HEK293 (cell line): Measurements from ENCODE around the gene CHKA.

ENCODE experiments used
- CTCF ChIA-PET: fragments of 350-600 bp; formaldehyde crosslinking; extraction: SDS; loops from one replicate; lab custom pipeline; 2021; ENCODE audit warnings: antibody characterized with exemption; lab: Yijun Ruan, JAX
- POLR2A ChIA-PET: fragments of 300-600 bp; formaldehyde crosslinking; extraction: SDS; loops from one replicate; lab custom pipeline; 2020; ENCODE audit warnings: antibody characterized with exemption, inconsistent platforms; lab: Yijun Ruan, JAX
- H3K27ac ChIP-seq: fragments of 200-500 bp; sonication (Bioruptor generic); 2 replicates; pipeline ENCODE4 v1.5.1; 2014; ENCODE audit warnings: low read depth, low read length, control low read depth, inconsistent platforms; ENCODE audit errors: extremely low read depth
- H3K36me3 ChIP-seq, 2 experiments: fragments of 200-500 bp in 1 of 2; sonication (Bioruptor generic) in 1 of 2; 1 replicate in 1 of 2; 2 replicates in 1 of 2; pipeline ENCODE4 v1.5.1; 2014 to 2017; ENCODE audit warnings: inconsistent platforms in 2 of 2, low read length in 2 of 2; ENCODE audit not compliant: control insufficient read depth in 2 of 2, insufficient read depth in 1 of 2
- H3K4me1 ChIP-seq: fragments of 200-500 bp; sonication (Bioruptor generic); 2 replicates; pipeline ENCODE4 v1.5.1; 2014; ENCODE audit warnings: mild to moderate bottlenecking, low read length, inconsistent platforms; ENCODE audit not compliant: control insufficient read depth, insufficient read depth
- H3K4me3 ChIP-seq: 2 replicates; pipeline ENCODE4 v1.5.1; 2011; ENCODE audit warnings: low read depth, mild to moderate bottlenecking, control low read depth, low read length, moderate library complexity
- H3K9me3 ChIP-seq: fragments of 200-500 bp; sonication (Bioruptor generic); 2 replicates; pipeline ENCODE4 v1.5.1; 2014; ENCODE audit warnings: low read depth, low read length, inconsistent platforms; ENCODE audit not compliant: control insufficient read depth, insufficient read depth
- GLIS1 ChIP-seq: fragments of 450-650 bp; formaldehyde crosslinking; IDR thresholded peaks from 2 replicates; pipeline ENCODE4 v1.5.1; 2016; ENCODE audit warnings: missing biosample characterization, missing genetic modification characterization
- PRDM1 ChIP-seq: fragments of 450-650 bp; formaldehyde crosslinking; IDR thresholded peaks from 2 replicates; pipeline ENCODE4; 2016; ENCODE audit warnings: missing biosample characterization, missing genetic modification characterization
- SP7 ChIP-seq: fragments of 450-650 bp; formaldehyde crosslinking; IDR thresholded peaks from 2 replicates; pipeline ENCODE4 v1.5.1; 2016; ENCODE audit warnings: missing biosample characterization, missing genetic modification characterization
- ZBTB20 ChIP-seq: fragments of 450-650 bp; formaldehyde crosslinking; IDR thresholded peaks from 2 replicates; pipeline ENCODE4 v1.5.1; 2016; ENCODE audit warnings: missing biosample characterization, missing genetic modification characterization
- ZFP3 ChIP-seq: fragments of 450-650 bp; formaldehyde crosslinking; IDR thresholded peaks from 2 replicates; pipeline ENCODE4 v1.5.1; 2016; ENCODE audit warnings: low read depth, missing biosample characterization, missing genetic modification characterization
- ZNF133 ChIP-seq: fragments of 450-650 bp; formaldehyde crosslinking; IDR thresholded peaks from 2 replicates; pipeline ENCODE4 v1.5.1; 2016; ENCODE audit warnings: missing biosample characterization, missing genetic modification characterization
- ZNF155 ChIP-seq: fragments of 450-650 bp; formaldehyde crosslinking; IDR thresholded peaks from 2 replicates; pipeline ENCODE4 v1.5.1; 2016; ENCODE audit warnings: missing biosample characterization, missing genetic modification characterization
- ZNF654 ChIP-seq: fragments of 450-650 bp; formaldehyde crosslinking; IDR thresholded peaks from 2 replicates; pipeline ENCODE4 v1.5.1; 2016; ENCODE audit warnings: low read depth, missing biosample characterization, missing genetic modification characterization
- ZNF768 ChIP-seq: fragments of 450-650 bp; formaldehyde crosslinking; IDR thresholded peaks from 2 replicates; pipeline ENCODE4 v1.5.1; 2018; ENCODE audit warnings: missing biosample characterization, mild to moderate bottlenecking, missing genetic modification characterization
- ZNF777 ChIP-seq: fragments of 450-650 bp; formaldehyde crosslinking; IDR thresholded peaks from 2 replicates; pipeline ENCODE4 v1.5.1; 2017; ENCODE audit warnings: missing biosample characterization, missing genetic modification characterization, borderline replicate concordance
- TF ChIP-seq, protein P1 (sequence below): fragments of 450-650 bp; formaldehyde crosslinking; IDR thresholded peaks from 2 replicates; pipeline ENCODE4 v1.5.1; 2017; ENCODE audit warnings: missing biosample characterization, missing genetic modification characterization
- TF ChIP-seq, protein P2 (sequence below): fragments of 450-650 bp; formaldehyde crosslinking; IDR thresholded peaks from 2 replicates; pipeline ENCODE4 v1.5.1; 2017; ENCODE audit warnings: missing biosample characterization, missing genetic modification characterization

Gene CHKA

DNA sequence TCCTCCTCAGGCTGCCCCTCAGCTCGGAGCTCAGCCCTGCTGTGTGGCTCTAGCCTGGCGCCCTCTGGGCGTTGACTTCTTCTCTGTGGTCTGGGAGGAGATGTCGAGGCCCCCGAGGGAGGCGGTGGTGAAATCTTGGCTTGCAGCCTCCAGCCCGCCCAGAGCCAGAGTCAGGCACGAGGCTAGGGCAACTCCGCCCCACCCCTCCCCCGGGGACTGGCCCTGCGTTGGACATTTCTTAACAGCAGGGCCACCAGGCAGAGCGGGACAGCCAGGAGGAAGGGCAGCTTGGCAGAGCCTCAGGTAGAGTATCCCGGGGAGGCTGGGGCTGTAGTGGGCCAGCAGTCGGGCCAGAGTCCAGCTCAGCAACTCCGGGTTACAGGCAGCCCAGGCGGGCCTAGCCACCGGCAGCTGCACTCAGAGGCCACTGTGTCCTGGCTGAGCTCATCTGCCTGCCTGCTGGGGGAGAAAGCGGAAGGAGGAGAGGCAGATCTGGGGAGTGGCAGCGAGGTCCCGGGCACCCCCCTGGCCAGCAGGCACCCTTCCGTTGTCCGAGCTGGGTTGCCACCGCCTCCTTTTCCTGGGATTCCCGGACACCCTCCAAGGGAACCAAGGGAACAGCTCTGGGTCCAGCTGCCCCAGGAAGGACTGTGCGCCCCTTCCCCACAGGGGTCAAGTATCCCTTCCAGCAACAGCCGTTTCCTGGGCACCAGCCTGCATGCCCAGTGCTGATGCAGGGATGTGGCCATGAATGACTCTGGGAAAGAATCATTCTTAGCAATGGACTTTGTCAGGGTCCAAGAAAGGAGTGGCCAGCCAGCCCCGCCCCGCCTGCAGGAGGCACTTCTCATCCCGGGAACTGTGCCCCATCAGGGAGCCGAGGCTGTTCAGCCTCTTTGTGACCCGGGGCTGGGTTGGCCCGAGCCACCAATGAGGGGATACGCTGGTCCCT, 110.8 kb downstream of the CHKA start, which contains the start of gene ALDH3B1 (continued):
- TF ChIP-seq, protein P1, sequence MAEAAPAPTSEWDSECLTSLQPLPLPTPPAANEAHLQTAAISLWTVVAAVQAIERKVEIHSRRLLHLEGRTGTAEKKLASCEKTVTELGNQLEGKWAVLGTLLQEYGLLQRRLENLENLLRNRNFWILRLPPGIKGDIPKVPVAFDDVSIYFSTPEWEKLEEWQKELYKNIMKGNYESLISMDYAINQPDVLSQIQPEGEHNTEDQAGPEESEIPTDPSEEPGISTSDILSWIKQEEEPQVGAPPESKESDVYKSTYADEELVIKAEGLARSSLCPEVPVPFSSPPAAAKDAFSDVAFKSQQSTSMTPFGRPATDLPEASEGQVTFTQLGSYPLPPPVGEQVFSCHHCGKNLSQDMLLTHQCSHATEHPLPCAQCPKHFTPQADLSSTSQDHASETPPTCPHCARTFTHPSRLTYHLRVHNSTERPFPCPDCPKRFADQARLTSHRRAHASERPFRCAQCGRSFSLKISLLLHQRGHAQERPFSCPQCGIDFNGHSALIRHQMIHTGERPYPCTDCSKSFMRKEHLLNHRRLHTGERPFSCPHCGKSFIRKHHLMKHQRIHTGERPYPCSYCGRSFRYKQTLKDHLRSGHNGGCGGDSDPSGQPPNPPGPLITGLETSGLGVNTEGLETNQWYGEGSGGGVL (tag by site-specific recombination) = no peak
- TF ChIP-seq GLIS1 (peak; percentile 74), ZNF777 (tag by site-specific recombination) (no peak), ZNF133 (no peak)
- TF ChIP-seq, protein P2, sequence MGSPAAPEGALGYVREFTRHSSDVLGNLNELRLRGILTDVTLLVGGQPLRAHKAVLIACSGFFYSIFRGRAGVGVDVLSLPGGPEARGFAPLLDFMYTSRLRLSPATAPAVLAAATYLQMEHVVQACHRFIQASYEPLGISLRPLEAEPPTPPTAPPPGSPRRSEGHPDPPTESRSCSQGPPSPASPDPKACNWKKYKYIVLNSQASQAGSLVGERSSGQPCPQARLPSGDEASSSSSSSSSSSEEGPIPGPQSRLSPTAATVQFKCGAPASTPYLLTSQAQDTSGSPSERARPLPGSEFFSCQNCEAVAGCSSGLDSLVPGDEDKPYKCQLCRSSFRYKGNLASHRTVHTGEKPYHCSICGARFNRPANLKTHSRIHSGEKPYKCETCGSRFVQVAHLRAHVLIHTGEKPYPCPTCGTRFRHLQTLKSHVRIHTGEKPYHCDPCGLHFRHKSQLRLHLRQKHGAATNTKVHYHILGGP (tag by site-specific recombination) = no peak
- TF ChIP-seq, all 188 proteins: peak for 14

DNA sequence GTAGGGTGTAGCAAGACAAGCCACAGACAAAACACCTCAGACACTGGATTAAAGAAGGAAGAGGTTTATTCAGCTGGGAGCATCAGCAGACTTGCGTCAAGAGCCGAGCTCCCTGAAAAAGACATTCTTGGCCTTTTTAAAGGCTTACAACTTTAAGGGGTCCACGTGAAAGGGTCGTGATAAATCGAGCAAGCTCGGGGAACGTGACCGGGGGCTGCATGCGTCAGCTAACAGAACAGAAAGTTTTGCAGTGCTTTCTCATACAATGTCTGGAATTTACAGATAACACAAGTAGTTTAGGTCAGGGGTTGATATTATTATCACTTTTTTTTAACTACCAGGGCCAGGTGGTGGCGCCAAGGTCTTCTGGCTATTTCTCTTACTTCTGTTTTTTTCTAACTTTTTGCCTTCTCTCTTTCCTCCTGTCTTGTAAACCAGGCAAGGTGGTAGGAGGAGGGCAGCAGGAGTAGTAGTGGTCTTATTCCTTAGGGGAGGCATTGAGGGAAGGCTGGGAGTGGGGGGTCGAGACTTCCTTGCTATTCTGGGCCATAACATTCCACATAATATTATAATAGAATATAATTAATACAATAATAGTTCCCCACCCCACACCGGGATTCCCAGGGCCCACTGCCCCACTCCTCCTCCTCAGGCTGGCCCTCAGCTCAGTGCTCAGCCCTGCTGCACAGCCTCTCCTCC, 111.6 kb downstream of the CHKA start:
- H3K4me3 ChIP-seq = no peak overlapping the region
- POLR2A ChIA-PET = interaction anchor here (0.6 to 2.1 kb wide), 7 partner anchors 12 to 193 kb away, joined by 3 to 9 read pairs (median 4); partner anchors contain the start of genes NDUFS8 and TCIRG1
- H3K9me3 ChIP-seq = no peaks in the 10 kb centered on the region
- H3K36me3 ChIP-seq = no peaks in the 10 kb centered on the region
- H3K4me1 ChIP-seq = no peaks in the 10 kb centered on the region
- TF ChIP-seq SP7 (tag by site-specific recombination) (no peak), ZNF155 (no peak), PRDM1 (tag by site-specific recombination) (0 out of 2 replicates have a peak, but pooled peaks have one; percentile 17), ZNF654 (tag by site-specific recombination) (peak; percentile 49), ZFP3 (tag by site-specific recombination) (no peak)
- CTCF ChIA-PET = interaction anchor here (0.8 to 1.9 kb wide), 7 partner anchors 12 to 199 kb away, joined by 3 to 7 read pairs (median 4); no protein-coding TSS in a partner anchor
- no peak overlapping the region for H3K27ac ChIP-seq

DNA sequence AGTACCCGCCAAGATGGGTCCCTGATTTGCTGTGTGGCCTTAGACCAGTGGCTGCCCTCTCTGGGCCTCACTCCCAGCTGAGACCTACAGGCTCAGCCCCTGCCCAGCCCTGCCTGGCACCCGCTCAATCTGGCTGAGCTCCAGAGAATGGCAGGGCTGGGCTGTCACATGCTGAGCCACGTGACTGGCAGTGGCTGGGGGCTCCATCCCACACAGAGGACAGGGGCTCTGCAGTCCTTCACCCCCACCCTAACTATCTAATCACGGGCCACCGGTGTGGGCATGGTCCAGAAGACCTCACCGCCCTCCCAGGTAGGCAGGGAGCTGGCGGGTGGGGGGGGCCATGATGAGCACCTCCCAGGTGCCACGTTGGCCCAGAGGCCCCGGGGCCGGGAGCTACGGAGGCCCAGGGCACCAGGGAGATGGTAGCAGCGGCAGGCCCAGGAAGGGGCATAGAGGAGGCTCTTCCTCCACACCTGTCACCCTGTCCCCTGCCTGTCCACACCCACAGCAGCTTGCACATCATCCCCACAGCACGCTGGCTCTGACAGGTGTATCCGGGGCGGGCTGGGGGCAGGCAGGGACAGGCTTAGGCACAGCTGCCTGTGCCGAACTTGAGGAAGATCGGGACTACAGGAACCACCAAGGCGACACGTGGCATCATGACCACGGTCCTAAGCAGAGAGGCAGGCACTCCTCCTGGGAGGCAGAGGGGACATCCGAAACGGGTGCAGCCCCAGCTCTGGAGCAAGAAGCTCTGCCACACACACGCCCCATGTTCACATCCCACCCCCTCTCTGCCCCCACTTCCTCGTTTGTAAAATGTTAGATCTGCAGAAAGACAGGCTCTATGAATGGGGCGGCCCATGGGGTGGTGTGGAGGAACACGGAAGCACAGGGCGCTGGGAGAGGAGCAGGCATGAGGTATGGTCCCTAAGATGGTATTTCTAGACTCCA, 112.5 kb downstream of the CHKA start:
- Histone ChIP-seq H3K9me3 (no peaks in the 10 kb centered on the region), H3K36me3 (no peaks in the 10 kb centered on the region), H3K27ac (no peak overlapping the region), H3K4me3 (no peak overlapping the region), H3K4me1 (no peaks in the 10 kb centered on the region)
- CTCF ChIA-PET = interaction anchor here (0.7 to 1.9 kb wide), 4 partner anchors 13 to 200 kb away, joined by 3 to 7 read pairs (median 5); no protein-coding TSS in a partner anchor
- no peak for TF ChIP-seq ZBTB20
- 0 out of 2 replicates have a peak, but pooled peaks have one; percentile 31 for TF ChIP-seq ZNF768 (tag by site-specific recombination)
- POLR2A ChIA-PET = interaction anchor here (1.0 to 1.3 kb wide), 2 partner anchors 14 to 30 kb away, joined by 3 read pairs; partner anchors contain the start of gene TCIRG1
